ENCODE data around the gene PATJ.

GRCh38 chr1:61931587-61932279 lies 189.5 kb downstream of the PATJ start:
- TF ChIP-seq CTCF (IDR thresholded peaks at IDR 0.05; ENCODE audit: poor library complexity) (no peak), EZH2 (IDR thresholded peaks at IDR 0.05; ENCODE audit: borderline replicate concordance) (no peak), EZH2phosphoT487 (IDR thresholded peaks at IDR 0.05; ENCODE audit: low read depth, severe bottlenecking, unreplicated experiment) (no peak)

All from hepatocyte (in vitro differentiated cells).